HEK293 (cell line): ENCODE measurements around the gene ARL14.

Experiments used
- AEBP2 ChIP-seq: fragments of 450-650 bp; formaldehyde crosslinking; IDR thresholded peaks from 2 replicates; pipeline ENCODE4 v1.5.1; 2016; ENCODE audit warnings: missing biosample characterization, missing genetic modification characterization, borderline replicate concordance
- MEIS1 ChIP-seq: sonication (generic); formaldehyde crosslinking; IDR thresholded peaks from 2 replicates; pipeline ENCODE4 v1.8.1; 2022; ENCODE audit warnings: missing genetic modification reagents, mild to moderate bottlenecking, borderline replicate concordance
- SALL2 ChIP-seq: fragments of 450-650 bp; formaldehyde crosslinking; IDR thresholded peaks from 2 replicates; pipeline ENCODE4 v1.5.0; 2017; ENCODE audit warnings: missing biosample characterization, mild to moderate bottlenecking, missing genetic modification characterization, borderline replicate concordance
- TSHZ1 ChIP-seq: fragments of 450-650 bp; formaldehyde crosslinking; IDR thresholded peaks from 2 replicates; pipeline ENCODE4 v1.5.1; 2016; ENCODE audit warnings: missing biosample characterization, missing genetic modification characterization, borderline replicate concordance
- ZBTB10 ChIP-seq: fragments of 450-650 bp; formaldehyde crosslinking; IDR thresholded peaks from 2 replicates; pipeline ENCODE4 v1.5.1; 2016; ENCODE audit warnings: missing biosample characterization, missing genetic modification characterization
- ZBTB48 ChIP-seq: fragments of 450-650 bp; formaldehyde crosslinking; IDR thresholded peaks from 2 replicates; pipeline ENCODE4 v1.5.1; 2016; ENCODE audit warnings: missing biosample characterization, missing genetic modification characterization
- ZEB2 ChIP-seq: fragments of 450-650 bp; formaldehyde crosslinking; IDR thresholded peaks from 2 replicates; pipeline ENCODE4 v1.5.1; 2016; ENCODE audit warnings: missing biosample characterization, missing genetic modification characterization
- ZNF112 ChIP-seq: fragments of 450-650 bp; formaldehyde crosslinking; IDR thresholded peaks from 2 replicates; pipeline ENCODE4 v1.5.0; 2017; ENCODE audit warnings: missing biosample characterization, missing genetic modification characterization
- ZNF140 ChIP-seq: fragments of 450-650 bp; formaldehyde crosslinking; IDR thresholded peaks from 2 replicates; pipeline ENCODE4 v1.5.1; 2016; ENCODE audit warnings: missing biosample characterization, missing genetic modification characterization
- ZNF18 ChIP-seq: fragments of 450-650 bp; formaldehyde crosslinking; IDR thresholded peaks from 2 replicates; pipeline ENCODE4 v1.5.1; 2016; ENCODE audit warnings: missing biosample characterization, missing genetic modification characterization
- ZNF202 ChIP-seq: fragments of 450-650 bp; formaldehyde crosslinking; IDR thresholded peaks from 2 replicates; pipeline ENCODE4 v1.5.1; 2016; ENCODE audit warnings: missing biosample characterization, missing genetic modification characterization, borderline replicate concordance
- ZNF223 ChIP-seq: fragments of 450-650 bp; formaldehyde crosslinking; IDR thresholded peaks from 2 replicates; pipeline ENCODE4 v1.5.1; 2016; ENCODE audit warnings: missing biosample characterization, missing genetic modification characterization
- ZNF366 ChIP-seq: fragments of 450-650 bp; formaldehyde crosslinking; conservative IDR thresholded peaks from 2 replicates; pipeline ENCODE4 v1.5.1; 2016; ENCODE audit warnings: missing biosample characterization, missing genetic modification characterization
- ZNF37A ChIP-seq: fragments of 450-650 bp; IDR thresholded peaks from 2 replicates; pipeline ENCODE4 v1.5.1; 2018; ENCODE audit warnings: missing biosample characterization, missing genetic modification characterization
- ZNF391 ChIP-seq: fragments of 450-650 bp; formaldehyde crosslinking; IDR thresholded peaks from 2 replicates; pipeline ENCODE4 v1.5.1; 2016; ENCODE audit warnings: low read depth, missing biosample characterization, missing genetic modification characterization, borderline replicate concordance
- ZNF433 ChIP-seq: fragments of 450-650 bp; formaldehyde crosslinking; IDR thresholded peaks from 2 replicates; pipeline ENCODE4 v1.5.1; 2016; ENCODE audit warnings: missing biosample characterization, missing genetic modification characterization, low read depth
- ZNF473 ChIP-seq: fragments of 450-650 bp; formaldehyde crosslinking; IDR thresholded peaks from 2 replicates; pipeline ENCODE4 v1.5.1; 2017; ENCODE audit warnings: missing biosample characterization, missing genetic modification characterization
- ZNF518A ChIP-seq: fragments of 450-650 bp; formaldehyde crosslinking; conservative IDR thresholded peaks from 2 replicates; pipeline ENCODE4 v1.5.1; 2016; ENCODE audit warnings: low read depth, missing biosample characterization, missing genetic modification characterization
- ZNF561 ChIP-seq: fragments of 450-650 bp; IDR thresholded peaks from 2 replicates; pipeline ENCODE4 v1.5.1; 2018; ENCODE audit warnings: missing biosample characterization, missing genetic modification characterization, borderline replicate concordance
- ZNF623 ChIP-seq: fragments of 450-650 bp; formaldehyde crosslinking; IDR thresholded peaks from 2 replicates; pipeline ENCODE4 v1.5.1; 2016; ENCODE audit warnings: missing biosample characterization, missing genetic modification characterization
- ZNF677 ChIP-seq: fragments of 450-650 bp; IDR thresholded peaks from 2 replicates; pipeline ENCODE4 v1.5.0; 2018; ENCODE audit warnings: missing biosample characterization, mild to moderate bottlenecking, missing genetic modification characterization, moderate library complexity
- ZNF692 ChIP-seq: fragments of 450-650 bp; formaldehyde crosslinking; IDR thresholded peaks from 2 replicates; pipeline ENCODE4 v1.5.1; 2016; ENCODE audit warnings: missing biosample characterization, missing genetic modification characterization
- ZNF768 ChIP-seq: fragments of 450-650 bp; formaldehyde crosslinking; IDR thresholded peaks from 2 replicates; pipeline ENCODE4 v1.5.1; 2018; ENCODE audit warnings: missing biosample characterization, mild to moderate bottlenecking, missing genetic modification characterization

The ARL14 gene

GRCh38 chr3:160697637-160698380 lies 20.8 kb downstream of the ARL14 start (continued):
- no peak for TF ChIP-seq SALL2
- no peak for TF ChIP-seq ZNF391 (tag by site-specific recombination)
- TF ChIP-seq ZBTB10 (tag by site-specific recombination) = no peak
- peak; percentile 60; the same call in 1 of the 2 replicates for TF ChIP-seq ZNF18 (tag by site-specific recombination)
- peak; percentile 50; the same call in 1 of the 2 replicates for TF ChIP-seq ZEB2
- TF ChIP-seq ZNF768 (tag by site-specific recombination) = no peak
- TF ChIP-seq ZBTB48 = no peak
- no peak for TF ChIP-seq ZNF140
- no peak for TF ChIP-seq ZNF623 (tag by site-specific recombination)
- TF ChIP-seq ZNF223 = no peak
- TF ChIP-seq ZNF433 = no peak
- TF ChIP-seq ZNF366 (tag by site-specific recombination) = peak; percentile 40; the same call in 1 of the 2 replicates
- no peak for TF ChIP-seq ZNF518A (tag by site-specific recombination)
- no peak for TF ChIP-seq MEIS1 (CRISPR knock-in tag)
- no peak for TF ChIP-seq ZNF473 (tag by site-specific recombination)
- TF ChIP-seq ZNF561 = 0 out of 2 replicates have a peak, but pooled peaks have one; percentile 55
- no peak for TF ChIP-seq AEBP2
- TF ChIP-seq ZNF112 (tag by site-specific recombination) = no peak
- TF ChIP-seq ZNF692 = no peak
- no peak for TF ChIP-seq TSHZ1 (tag by site-specific recombination)
- no peak for TF ChIP-seq ZNF37A (tag by site-specific recombination)
- no peak for TF ChIP-seq ZNF677 (tag by site-specific recombination)
- no peak for TF ChIP-seq ZNF202 (tag by site-specific recombination)
